Body of pancreas (tissue), 4 donors: Measurements from ENCODE around the gene SDHAF1. TPM values are rescaled to one million over a fixed set of nuclear protein-coding genes. Genes with fewer than 3 reads are reported as not detected.
"Not testable (repeated sequence)": the region's sequence is repeated elsewhere in the genome, so short reads cannot be mapped to it uniquely, and the experiment has no call there.

Source experiments
- ATAC-seq: fragments of 150-250 bp; one replicate; pipeline ENCODE4 v1.9.1; 2016
- DNase-seq, 4 donors: peaks; one replicate each; pipeline ENCODE4 v3.0.0-alpha.2; 2019
- H3K27ac ChIP-seq, 4 donors: fragments of 200-600 bp; sonication (generic); 1 replicate in 3 of 4; 2 replicates in 1 of 4; pipeline versions ENCODE4 v1.5.1 to v1.6.1; 2016 to 2019; ENCODE audit warnings: mild to moderate bottlenecking in 1 of 4, mixed read lengths in 1 of 4, moderate library complexity in 1 of 4
- H3K27me3 ChIP-seq, 2 donors: fragments of 200-600 bp; sonication (generic); one replicate each; pipeline ENCODE4 v1.6.0; 2016; ENCODE audit warnings: mild to moderate bottlenecking in 1 of 2
- H3K36me3 ChIP-seq, 2 donors: fragments of 200-600 bp; sonication (generic); replicated peaks in 1 of 2; 2 replicates each; pipeline ENCODE4 v1.5.1; 2016; ENCODE audit warnings: low read depth in 2 of 2; ENCODE audit not compliant: insufficient read depth in 1 of 2
- H3K4me1 ChIP-seq: fragments of 200-600 bp; sonication (generic); one replicate; pipeline ENCODE4 v1.6.0; 2016
- H3K4me3 ChIP-seq, 2 donors: fragments of 200-600 bp; sonication (generic); 1 replicate in 1 of 2; 2 replicates in 1 of 2; pipeline ENCODE4 v1.5.1; 2016 to 2019
- H3K9me3 ChIP-seq, 3 donors: fragments of 200-600 bp; sonication (generic); 1 replicate in 2 of 3; 2 replicates in 1 of 3; pipeline ENCODE4 v1.5.1; 2016
- CTCF ChIP-seq, 7 experiments: fragments of 450-650 bp in 4 of 7; fragments of 200-600 bp in 3 of 7; sonication (generic) in 3 of 7; IDR thresholded peaks; one replicate each; pipeline ENCODE4 v1.5.1; 2016 to 2019; ENCODE audit warnings: antibody characterized with exemption in 7 of 7
- POLR2A ChIP-seq, 3 donors: fragments of 450-650 bp; IDR thresholded peaks; one replicate each; pipeline ENCODE4 v1.6.1; 2016; ENCODE audit warnings: antibody characterized with exemption in 3 of 3, mild to moderate bottlenecking in 2 of 3
- WGBS, 2 donors: methylation state at CpG; one replicate each; pipeline ENCODE4 v1.1.5; 2017; 5-methylcytosine and 5-hydroxymethylcytosine counted together
- intact Hi-C: fragments of 100-400 bp; cut with DNase I; formaldehyde crosslinking; loops from one replicate; pipeline ENCODE4 v1.15.1; 2023
- total RNA-seq, 2 donors: library from RNA; depleted of rRNA; stranded (reverse); fragments of >200 nt; gene quantifications; one replicate each; pipeline ENCODE4 v1.1.0, GENCODE V29; 2016

Gene SDHAF1
- total RNA-seq: 10 to 100 TPM; 33.9 to 39.2 TPM

GRCh38 chr19:35995048-35995993, at the start of gene SDHAF1:
TSS of gene SDHAF1 (plus strand) at chr19:35995188. CDS start at chr19:35995275, 87 bp downstream.
- intact Hi-C loops: no loop called here
- 1 to 4% methylated on average over 5 to 96 of the region's 97 CpGs for WGBS, 2 donors
- DNase-seq (peak; percentile 97), ATAC-seq (peak; percentile 95)
- Histone ChIP-seq H3K27ac (peak within 1 kb of the TSS; percentile 60 to 92 (median 81)), H3K4me1 (peaks cover 42% of the 10 kb centered on the region), H3K36me3 (no peaks in the 10 kb centered on the region), H3K4me3 (peak within 1 kb of the TSS; percentile 84 to 91), H3K27me3 (no peaks in the 10 kb centered on the region), H3K9me3 (no peaks in the 10 kb centered on the region)
- TF ChIP-seq CTCF (IDR thresholded peaks at IDR 0.05) (no peak), POLR2A (IDR thresholded peaks at IDR 0.05) (peak; percentile 76 to 95 (median 83))

GRCh38 chr19:35946203-35946602, 48.8 kb upstream of the SDHAF1 start:
- ATAC-seq (no peak), DNase-seq (no peak)
- Histone ChIP-seq H3K27me3 (no peaks in the 10 kb centered on the region), H3K27ac (no peak overlapping the region), H3K36me3 (no peaks in the 10 kb centered on the region), H3K4me1 (no peaks in the 10 kb centered on the region), H3K4me3 (no peak overlapping the region), H3K9me3 (no peaks in the 10 kb centered on the region)
- TF ChIP-seq POLR2A (IDR thresholded peaks at IDR 0.05) (no peak), CTCF (IDR thresholded peaks at IDR 0.05) (no peak)
- intact Hi-C loops: no loop called here
- WGBS, 2 donors: 83 to 90% methylated on average over 4 of the region's 4 CpGs

- Histone ChIP-seq H3K4me1 (no peaks in the 10 kb centered on the region), H3K9me3 (no peaks in the 10 kb centered on the region), H3K4me3 (no peak overlapping the region), H3K36me3 (no peaks in the 10 kb centered on the region), H3K27ac (no peak overlapping the region), H3K27me3 (no peaks in the 10 kb centered on the region)
- DNase-seq: no peak
- ATAC-seq: no peak
- intact Hi-C loops: no loop called here
- TF ChIP-seq CTCF (IDR thresholded peaks at IDR 0.05) (no peak), POLR2A (IDR thresholded peaks at IDR 0.05) (no peak)
- WGBS, 2 donors: 6 to 12% methylated on average over 2 of the region's 2 CpGs
Measured at GRCh38 chr19:35949131-35949530, 45.9 kb upstream of the SDHAF1 start.

- no peak for TF ChIP-seq CTCF (IDR thresholded peaks at IDR 0.05)
- H3K9me3 ChIP-seq: no peaks in the 10 kb centered on the region
- 58 to 71% methylated on average over 6 of the region's 6 CpGs for WGBS, 2 donors
- peaks cover 0 to 11% of the 10 kb centered on the region in 2 donors for H3K27me3 ChIP-seq
- H3K27ac ChIP-seq: no peak overlapping the region
- H3K4me1 ChIP-seq: peaks cover 11% of the 10 kb centered on the region
- DNase-seq: no peak
- ATAC-seq: no peak
- no peak overlapping the region for H3K4me3 ChIP-seq
- intact Hi-C loops: no loop called here
- H3K36me3 ChIP-seq: no peaks in the 10 kb centered on the region
Measured at GRCh38 chr19:35955881-35956634, 38.9 kb upstream of the SDHAF1 start.

GRCh38 chr19:35957411-35957810, 37.6 kb upstream of the SDHAF1 start:
- H3K4me1 ChIP-seq: peaks cover 11% of the 10 kb centered on the region
- H3K36me3 ChIP-seq, H3K27ac ChIP-seq, DNase-seq, ATAC-seq, intact Hi-C loops, H3K9me3 ChIP-seq, H3K4me3 ChIP-seq: not testable (repeated sequence)
- 68 to 72% methylated on average over 8 of the region's 8 CpGs for WGBS, 2 donors
- peaks cover 0 to 11% of the 10 kb centered on the region in 2 donors for H3K27me3 ChIP-seq
